K562 (cell line): ENCODE measurements around the gene ZNF791. TPM values are rescaled to one million over a fixed set of nuclear protein-coding genes. Genes with fewer than 3 reads are reported as not detected.

Experiments used
- ATF2 ChIP-seq: sonication (generic); formaldehyde crosslinking; IDR thresholded peaks from 2 replicates; pipeline ENCODE4 v1.8.1; 2022; ENCODE audit warnings: missing genetic modification reagents
- DACH1 ChIP-seq: fragments of 450-650 bp; IDR thresholded peaks from 2 replicates; pipeline ENCODE4 v1.6.1; 2018; ENCODE audit not compliant: partially characterized antibody
- GABPB2 ChIP-seq: fragments of 250-450 bp; sonication (Bioruptor Pico); conservative IDR thresholded peaks from 2 replicates; pipeline ENCODE4 v1.5.1; 2021; ENCODE audit warnings: mild to moderate bottlenecking
- HIVEP1 ChIP-seq: fragments of 250-450 bp; sonication (Bioruptor Pico); IDR thresholded peaks from 2 replicates; pipeline ENCODE4 v1.4.0; 2020; ENCODE audit warnings: mild to moderate bottlenecking
- LARP7 ChIP-seq: fragments of 450-650 bp; IDR thresholded peaks from 2 replicates; pipeline ENCODE4 v1.6.1; 2016
- POLR2G ChIP-seq: fragments of 200-400 bp; formaldehyde crosslinking; IDR thresholded peaks from 2 replicates; pipeline ENCODE4 v1.6.1; 2017; ENCODE audit warnings: low read depth, mild to moderate bottlenecking, antibody characterized with exemption, low read length, moderate library complexity
- SETDB1 ChIP-seq: IDR thresholded peaks from one replicate; pipeline ENCODE4 v1.6.1; 2012; ENCODE audit warnings: low read length, control low read depth, inconsistent platforms
- SFPQ ChIP-seq: fragments of 200-400 bp; formaldehyde crosslinking; IDR thresholded peaks from 2 replicates; pipeline ENCODE4 v1.6.1; 2017; ENCODE audit warnings: mild to moderate bottlenecking, low read depth, low read length, moderate library complexity
- STAT6 ChIP-seq: sonication (generic); formaldehyde crosslinking; IDR thresholded peaks from 2 replicates; pipeline ENCODE4 v1.8.1; 2023; ENCODE audit warnings: mild to moderate bottlenecking, missing genetic modification reagents
- TBP ChIP-seq: optimal IDR thresholded peaks from 2 replicates; pipeline ENCODE3; 2011; ENCODE audit warnings: low read depth, low read length, improper control_type of control experiment
- U2AF1 ChIP-seq: fragments of 200-400 bp; formaldehyde crosslinking; optimal IDR thresholded peaks from 2 replicates; pipeline ENCODE3; 2017; ENCODE audit warnings: mild to moderate bottlenecking, low read depth, low read length, moderate library complexity
- ZFP1 ChIP-seq: fragments of 450-650 bp; formaldehyde crosslinking; IDR thresholded peaks from 2 replicates; pipeline ENCODE4 v1.4.0; 2020; ENCODE audit warnings: mild to moderate bottlenecking, mixed read lengths
- ZHX1 ChIP-seq: fragments of 150-350 bp; conservative IDR thresholded peaks from 2 replicates; pipeline ENCODE4 v1.6.1; 2014; ENCODE audit warnings: low read length
- ZNF398 ChIP-seq: fragments of 250-450 bp; sonication (Bioruptor Pico); IDR thresholded peaks from 2 replicates; pipeline ENCODE4 v1.8.0; 2021; ENCODE audit warnings: moderate library complexity, mild to moderate bottlenecking, inconsistent platforms
- polyA plus RNA-seq, 8 experiments: library from polyadenylated mRNA; depleted of rRNA in 4 of 8; stranded (reverse) in 5 of 8; unstranded in 3 of 8; fragments of >200 nt; fragmentation: Nextera tagmentation in 2 of 8; fragmentation: Illumina TruSeq in 1 of 8; extraction: Ambion mirVana in 2 of 8; extraction: Trizol in 1 of 8; gene quantifications; 2 replicates each; pipeline versions ENCODE4 v1.2.1 to v1.2.3, GENCODE V29; 2011 to 2014; ENCODE audit warnings: inconsistent platforms in 1 of 8, missing spikeins in 1 of 8
- total RNA-seq, 7 experiments: library from RNA; depleted of rRNA in 6 of 7; stranded (reverse); fragments of >200 nt in 6 of 7; fragmentation: Illumina TruSeq in 2 of 7; extraction: Trizol in 2 of 7; gene quantifications; 2 replicates each; pipeline versions ENCODE4 v1.2.1 to v1.2.3, GENCODE V29; 2011 to 2021; ENCODE audit warnings: low replicate concordance in 1 of 7

ZNF791 gene
- total and polyA plus RNA-seq, 9 of the 15 experiments (the other 6 are each of a cell fraction or from before 2014, with no cell fraction given), result 7.8 to 22.7 (median 13.1) TPM

- TF ChIP-seq SFPQ, result no peak
- TF ChIP-seq DACH1, result no peak
- TF ChIP-seq HIVEP1 (CRISPR knock-in tag), result no peak
- TF ChIP-seq GABPB2 (CRISPR knock-in tag), result no peak
- no peak for TF ChIP-seq ZNF398 (CRISPR knock-in tag)
- peak; percentile 57 for TF ChIP-seq TBP
- no peak for TF ChIP-seq U2AF1
- TF ChIP-seq ZFP1 (CRISPR knock-in tag), result no peak; the same call in 1 of the 2 replicates
- no peak for TF ChIP-seq STAT6
- TF ChIP-seq POLR2G, result peak; percentile 81
- no peak for TF ChIP-seq SETDB1
- no peak for TF ChIP-seq ZHX1
- no peak for TF ChIP-seq LARP7
- no peak for TF ChIP-seq ATF2 (CRISPR knock-in tag)
Observed at GRCh38 chr19:12669270-12670158, 58.8 kb downstream of the ZNF791 start (continued).
